Parathyroid adenoma (tissue), 2 donors: ENCODE results near the gene LRRC37B.

ENCODE experiments used
- H2AFZ ChIP-seq: fragments of 300-600 bp; sonication (generic); one replicate; pipeline ENCODE4 v1.7.0; 2017; ENCODE audit warnings: antibody characterized with exemption, mild to moderate bottlenecking
- H3K27ac ChIP-seq: fragments of 300-600 bp; sonication (generic); one replicate; pipeline ENCODE4 v1.7.0; 2017
- H3K27me3 ChIP-seq: fragments of 300-600 bp; sonication (generic); one replicate; pipeline ENCODE4 v1.7.0; 2017; ENCODE audit warnings: low read length; ENCODE audit not compliant: control insufficient read depth, insufficient read depth
- H3K36me3 ChIP-seq: fragments of 300-600 bp; sonication (generic); one replicate; pipeline ENCODE4 v1.7.0; 2017; ENCODE audit warnings: low read length; ENCODE audit not compliant: control insufficient read depth, insufficient read depth
- H3K4me1 ChIP-seq: fragments of 300-600 bp; sonication (generic); one replicate; pipeline ENCODE4 v1.7.0; 2017; ENCODE audit warnings: control low read depth
- H3K4me2 ChIP-seq: fragments of 300-600 bp; sonication (generic); one replicate; pipeline ENCODE4 v1.7.0; 2017; ENCODE audit warnings: low read length
- H3K4me3 ChIP-seq: fragments of 300-600 bp; sonication (generic); one replicate; pipeline ENCODE4 v1.7.0; 2017; ENCODE audit warnings: low read depth, low read length
- H3K79me2 ChIP-seq: fragments of 300-600 bp; sonication (generic); one replicate; pipeline ENCODE4 v1.7.0; 2017; ENCODE audit warnings: control low read depth
- H3K9ac ChIP-seq: fragments of 300-600 bp; sonication (generic); one replicate; pipeline ENCODE4 v1.7.0; 2017; ENCODE audit warnings: mild to moderate bottlenecking
- H3K9me3 ChIP-seq: fragments of 300-600 bp; sonication (generic); one replicate; pipeline ENCODE4 v1.7.0; 2017; ENCODE audit warnings: low read length; ENCODE audit not compliant: control insufficient read depth
- TF ChIP-seq, protein P1 (sequence below): fragments of 300-600 bp; sonication (generic); IDR thresholded peaks from one replicate; pipeline ENCODE4 v1.7.0; 2017; ENCODE audit warnings: antibody characterized with exemption, mild to moderate bottlenecking
- donor health status: primary hyperparathyroidism.

Gene LRRC37B

DNA sequence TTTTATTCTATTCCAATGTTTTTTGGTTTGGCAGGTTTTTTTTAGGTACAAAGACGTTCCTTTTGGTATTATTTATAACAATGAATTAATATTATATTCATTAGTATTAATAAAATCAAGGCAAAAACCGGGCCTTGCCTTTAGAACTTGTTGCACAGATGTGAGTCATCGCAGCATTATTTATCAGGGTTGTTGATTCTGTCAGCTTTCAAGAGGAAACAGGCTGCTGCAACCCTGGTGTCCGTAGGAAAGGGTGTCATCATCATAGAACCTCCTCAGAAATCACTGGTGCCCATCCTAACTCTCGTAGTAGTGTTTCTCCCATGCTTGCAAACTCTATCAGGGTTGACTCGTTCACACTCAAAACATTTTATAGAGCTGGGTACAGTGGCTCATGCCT is 10.2 kb upstream of the LRRC37B start:
- Histone ChIP-seq H2AFZ (no peak overlapping the region), H3K36me3 (no peaks in the 10 kb centered on the region), H3K4me2 (no peak overlapping the region), H3K27me3 (no peaks in the 10 kb centered on the region), H3K4me1 (no peaks in the 10 kb centered on the region), H3K79me2 (no peaks in the 10 kb centered on the region), H3K4me3 (no peak overlapping the region), H3K9ac (no peak overlapping the region), H3K27ac (no peak overlapping the region), H3K9me3 (no peaks in the 10 kb centered on the region)
- TF ChIP-seq, protein P1, sequence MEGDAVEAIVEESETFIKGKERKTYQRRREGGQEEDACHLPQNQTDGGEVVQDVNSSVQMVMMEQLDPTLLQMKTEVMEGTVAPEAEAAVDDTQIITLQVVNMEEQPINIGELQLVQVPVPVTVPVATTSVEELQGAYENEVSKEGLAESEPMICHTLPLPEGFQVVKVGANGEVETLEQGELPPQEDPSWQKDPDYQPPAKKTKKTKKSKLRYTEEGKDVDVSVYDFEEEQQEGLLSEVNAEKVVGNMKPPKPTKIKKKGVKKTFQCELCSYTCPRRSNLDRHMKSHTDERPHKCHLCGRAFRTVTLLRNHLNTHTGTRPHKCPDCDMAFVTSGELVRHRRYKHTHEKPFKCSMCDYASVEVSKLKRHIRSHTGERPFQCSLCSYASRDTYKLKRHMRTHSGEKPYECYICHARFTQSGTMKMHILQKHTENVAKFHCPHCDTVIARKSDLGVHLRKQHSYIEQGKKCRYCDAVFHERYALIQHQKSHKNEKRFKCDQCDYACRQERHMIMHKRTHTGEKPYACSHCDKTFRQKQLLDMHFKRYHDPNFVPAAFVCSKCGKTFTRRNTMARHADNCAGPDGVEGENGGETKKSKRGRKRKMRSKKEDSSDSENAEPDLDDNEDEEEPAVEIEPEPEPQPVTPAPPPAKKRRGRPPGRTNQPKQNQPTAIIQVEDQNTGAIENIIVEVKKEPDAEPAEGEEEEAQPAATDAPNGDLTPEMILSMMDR, result no peak

DNA sequence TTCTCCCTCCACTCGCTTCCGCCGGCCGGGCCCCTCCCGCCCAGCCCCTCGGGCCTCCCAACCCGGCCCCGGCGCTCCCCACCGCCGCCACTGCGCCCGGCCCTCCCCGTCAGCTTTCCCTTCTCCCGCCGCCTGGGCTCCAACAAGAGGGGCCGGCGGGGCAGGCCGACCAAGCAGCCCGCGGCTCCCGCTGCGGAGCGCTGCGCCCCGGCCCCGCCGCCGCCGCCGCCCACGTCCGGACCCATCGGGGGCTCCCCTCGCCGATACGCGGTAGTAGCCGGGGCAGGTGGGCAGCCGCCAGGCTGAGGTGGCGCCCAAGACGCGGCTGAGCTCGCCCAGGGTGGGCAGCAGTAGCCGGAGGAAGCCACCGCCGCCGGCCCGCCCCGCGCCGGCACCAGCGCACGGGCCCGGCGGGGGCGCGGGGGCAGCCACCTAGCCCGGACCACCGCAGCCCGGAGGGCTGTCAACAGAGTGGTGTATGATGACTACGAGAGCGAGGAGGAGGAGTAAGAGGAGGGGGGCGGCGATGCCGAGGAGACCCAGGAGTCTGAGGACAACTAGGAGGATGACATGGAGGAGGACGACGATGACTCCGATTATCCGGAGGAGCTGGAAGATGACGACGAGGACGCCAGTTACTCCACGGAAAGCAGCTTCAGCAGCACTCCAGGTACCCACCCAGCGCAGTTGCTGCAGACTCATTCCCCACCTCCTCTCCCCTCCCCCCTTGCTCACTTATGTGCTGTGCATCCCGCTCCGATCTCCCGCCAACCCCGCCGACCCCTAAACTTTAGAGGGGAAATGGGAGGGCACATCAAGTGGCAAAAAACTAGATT is 498 bp downstream of the LRRC37B start:
- H3K4me1 ChIP-seq, result peaks cover 4% of the 10 kb centered on the region
- H3K79me2 ChIP-seq, result peaks cover 31% of the 10 kb centered on the region
- H3K9ac ChIP-seq, result no peak overlapping the region
- peak overlapping the region; percentile 99 for H2AFZ ChIP-seq
- H3K9me3 ChIP-seq, result no peaks in the 10 kb centered on the region
- H3K36me3 ChIP-seq, result no peaks in the 10 kb centered on the region
- peak overlapping the region; percentile 83 for H3K4me3 ChIP-seq
- peak overlapping the region; percentile 93 for H3K4me2 ChIP-seq
- H3K27ac ChIP-seq, result no peak overlapping the region
- TF ChIP-seq, protein P1, result no peak
- H3K27me3 ChIP-seq, result no peaks in the 10 kb centered on the region

- H3K9ac ChIP-seq, result no peak overlapping the region
- H3K9me3 ChIP-seq, result no peaks in the 10 kb centered on the region
- no peak overlapping the region for H3K4me3 ChIP-seq
- H3K79me2 ChIP-seq, result peaks cover 31% of the 10 kb centered on the region
- H3K4me2 ChIP-seq, result peak overlapping the region; percentile 90
- no peaks in the 10 kb centered on the region for H3K36me3 ChIP-seq
- H3K4me1 ChIP-seq, result peaks cover 4% of the 10 kb centered on the region
- no peak overlapping the region for H3K27ac ChIP-seq
- no peaks in the 10 kb centered on the region for H3K27me3 ChIP-seq
- H2AFZ ChIP-seq, result no peak overlapping the region
- TF ChIP-seq, protein P1, result no peak
Observed at GRCh38 chr17:32009262-32009542, 2.0 kb downstream of the LRRC37B start.

- H3K9me3 ChIP-seq, result no peaks in the 10 kb centered on the region
- H3K27ac ChIP-seq, result no peak overlapping the region
- H3K4me3 ChIP-seq, result no peak overlapping the region
- TF ChIP-seq, protein P1, result no peak
- H3K4me1 ChIP-seq, result peaks cover 9% of the 10 kb centered on the region
- H3K9ac ChIP-seq, result no peak overlapping the region
- H3K36me3 ChIP-seq, result no peaks in the 10 kb centered on the region
- H2AFZ ChIP-seq, result no peak overlapping the region
- H3K79me2 ChIP-seq, result peaks cover 31% of the 10 kb centered on the region
- no peak overlapping the region for H3K4me2 ChIP-seq
- no peaks in the 10 kb centered on the region for H3K27me3 ChIP-seq
Observed at GRCh38 chr17:32010114-32010513, 2.9 kb downstream of the LRRC37B start.
